GM12874 (cell line): Measurements from ENCODE around the gene NEU3.

Experiments used
- TF ChIP-seq, protein P1 (sequence below): IDR thresholded peaks from 2 replicates; pipeline ENCODE4 v1.5.1; 2011; ENCODE audit warnings: low read depth, mild to moderate bottlenecking, control low read depth, low read length, moderate library complexity; ENCODE audit not compliant: insufficient read depth

Gene NEU3

DNA sequence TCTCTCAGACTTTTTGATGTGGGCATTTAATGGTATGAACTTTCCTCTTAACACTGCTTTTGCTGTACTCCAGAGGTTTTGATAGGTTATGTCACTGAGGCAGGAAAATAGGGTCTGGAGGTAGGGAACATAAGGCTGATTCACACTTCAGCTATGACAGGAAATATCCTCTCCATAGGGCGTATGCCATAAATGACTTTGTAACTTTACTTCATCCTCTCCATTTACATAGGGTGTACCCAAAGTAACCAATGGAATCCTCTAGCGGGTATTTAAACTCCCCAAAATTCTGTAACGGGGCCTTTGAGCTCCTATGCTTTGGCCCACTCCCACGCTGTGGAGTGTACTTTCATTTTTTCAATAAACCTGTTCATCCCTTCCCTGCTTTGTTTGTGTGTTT, 58.5 kb downstream of the NEU3 start:
- TF ChIP-seq, protein P1, sequence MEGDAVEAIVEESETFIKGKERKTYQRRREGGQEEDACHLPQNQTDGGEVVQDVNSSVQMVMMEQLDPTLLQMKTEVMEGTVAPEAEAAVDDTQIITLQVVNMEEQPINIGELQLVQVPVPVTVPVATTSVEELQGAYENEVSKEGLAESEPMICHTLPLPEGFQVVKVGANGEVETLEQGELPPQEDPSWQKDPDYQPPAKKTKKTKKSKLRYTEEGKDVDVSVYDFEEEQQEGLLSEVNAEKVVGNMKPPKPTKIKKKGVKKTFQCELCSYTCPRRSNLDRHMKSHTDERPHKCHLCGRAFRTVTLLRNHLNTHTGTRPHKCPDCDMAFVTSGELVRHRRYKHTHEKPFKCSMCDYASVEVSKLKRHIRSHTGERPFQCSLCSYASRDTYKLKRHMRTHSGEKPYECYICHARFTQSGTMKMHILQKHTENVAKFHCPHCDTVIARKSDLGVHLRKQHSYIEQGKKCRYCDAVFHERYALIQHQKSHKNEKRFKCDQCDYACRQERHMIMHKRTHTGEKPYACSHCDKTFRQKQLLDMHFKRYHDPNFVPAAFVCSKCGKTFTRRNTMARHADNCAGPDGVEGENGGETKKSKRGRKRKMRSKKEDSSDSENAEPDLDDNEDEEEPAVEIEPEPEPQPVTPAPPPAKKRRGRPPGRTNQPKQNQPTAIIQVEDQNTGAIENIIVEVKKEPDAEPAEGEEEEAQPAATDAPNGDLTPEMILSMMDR = no peak

GRCh38 chr11:75050516-75050915, 61.8 kb downstream of the NEU3 start:
- TF ChIP-seq, protein P1 = no peak

GRCh38 chr11:75051043-75051442, 62.3 kb downstream of the NEU3 start:
- TF ChIP-seq, protein P1 = no peak

DNA sequence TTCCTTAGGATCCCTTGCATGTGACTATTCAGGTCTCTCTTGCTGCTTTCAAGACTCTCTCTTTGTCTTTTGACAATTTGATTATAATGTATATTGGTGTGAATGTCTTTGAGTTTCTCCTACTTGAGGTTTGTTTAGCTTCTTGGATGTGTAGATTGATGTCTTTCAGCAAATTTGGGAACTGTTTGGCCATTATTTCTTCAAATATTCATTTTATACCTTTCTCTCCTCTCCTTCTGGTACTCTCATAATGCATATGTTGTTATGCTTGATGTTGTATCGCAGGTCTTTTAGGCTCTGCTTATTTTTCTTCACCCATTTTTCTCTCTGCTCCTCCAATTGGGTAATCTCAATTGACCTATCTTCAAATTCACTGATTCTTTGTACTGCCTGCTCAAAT, 63.7 kb downstream of the NEU3 start:
- TF ChIP-seq, protein P1 = no peak

DNA sequence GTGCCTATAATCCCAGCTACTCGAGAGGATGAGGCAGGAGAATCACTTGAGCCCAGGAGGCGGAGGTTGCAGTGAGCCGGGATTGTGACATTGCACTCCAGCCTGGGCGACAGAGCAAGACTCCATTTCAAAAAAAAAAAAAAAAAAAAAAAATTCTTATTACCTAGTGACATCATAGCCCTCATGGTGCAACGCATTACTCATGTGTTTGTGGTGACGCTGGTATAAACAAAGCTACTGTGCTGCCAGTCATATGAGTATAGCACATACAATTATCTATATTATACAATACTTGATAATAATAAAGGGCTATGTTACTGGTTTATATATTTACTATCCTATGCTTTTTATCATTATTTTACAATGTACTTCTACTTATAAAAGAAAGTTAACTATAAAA, 66.8 kb downstream of the NEU3 start:
- TF ChIP-seq, protein P1 = no peak

DNA sequence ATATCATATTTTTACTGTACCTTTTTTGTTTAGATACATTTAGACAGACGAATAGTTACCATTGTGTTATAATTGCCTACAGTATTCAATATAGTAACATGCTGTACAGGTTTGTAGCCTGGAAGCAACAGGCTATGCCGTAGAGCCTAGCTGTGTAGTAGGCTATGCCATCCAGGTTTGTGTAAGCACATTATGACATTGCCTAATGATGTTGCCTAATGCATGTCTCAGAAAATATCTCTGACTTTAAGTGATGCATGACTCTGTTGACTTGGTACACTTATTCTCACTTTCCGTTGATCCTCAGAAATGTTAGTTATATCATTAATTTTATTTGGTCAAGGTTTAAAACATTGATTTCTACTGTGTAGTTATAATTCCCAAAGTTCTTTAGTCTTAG, 68.1 kb downstream of the NEU3 start:
- TF ChIP-seq, protein P1 = no peak

GRCh38 chr11:75059299-75059698, 70.6 kb downstream of the NEU3 start:
- TF ChIP-seq, protein P1 = no peak
